Measurements from ENCODE around the gene HLA-DOB. TPM values are rescaled to one million over a fixed set of nuclear protein-coding genes. Genes with fewer than 3 reads are reported as not detected.
A peak's percentile ranks its signal among the peaks of the same experiment; 100 is the strongest.

The HLA-DOB gene
- total RNA-seq = not detected in 2 replicates

DNA sequence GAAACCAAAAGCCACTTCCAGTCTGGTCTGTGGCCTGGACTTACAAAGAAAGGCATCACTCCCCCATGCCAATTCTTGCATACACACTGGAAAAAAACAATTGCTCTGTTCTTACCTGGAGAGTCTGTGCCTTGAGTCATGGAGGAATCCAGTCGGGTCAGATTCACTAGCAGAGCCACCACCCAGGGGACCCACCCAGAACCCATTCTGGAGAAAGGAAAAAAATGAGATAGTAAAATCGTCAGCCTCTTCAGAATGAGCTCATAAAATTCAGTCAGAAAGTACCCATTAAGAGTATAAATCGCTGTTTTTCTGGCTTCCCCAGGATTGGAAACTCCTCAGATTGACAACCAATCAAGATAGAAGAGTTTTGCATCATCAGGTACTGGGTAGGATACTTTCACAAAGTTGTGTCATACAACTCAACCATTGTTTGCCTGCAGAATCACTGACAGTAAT is at the start of gene HLA-DOB:
Gene HLA-DOB (minus strand): TSS at position 257 of the 459 bp plus-strand sequence. CDS start 51 bp downstream, at position 206.
- DNase-seq = peak; percentile 65

DNA sequence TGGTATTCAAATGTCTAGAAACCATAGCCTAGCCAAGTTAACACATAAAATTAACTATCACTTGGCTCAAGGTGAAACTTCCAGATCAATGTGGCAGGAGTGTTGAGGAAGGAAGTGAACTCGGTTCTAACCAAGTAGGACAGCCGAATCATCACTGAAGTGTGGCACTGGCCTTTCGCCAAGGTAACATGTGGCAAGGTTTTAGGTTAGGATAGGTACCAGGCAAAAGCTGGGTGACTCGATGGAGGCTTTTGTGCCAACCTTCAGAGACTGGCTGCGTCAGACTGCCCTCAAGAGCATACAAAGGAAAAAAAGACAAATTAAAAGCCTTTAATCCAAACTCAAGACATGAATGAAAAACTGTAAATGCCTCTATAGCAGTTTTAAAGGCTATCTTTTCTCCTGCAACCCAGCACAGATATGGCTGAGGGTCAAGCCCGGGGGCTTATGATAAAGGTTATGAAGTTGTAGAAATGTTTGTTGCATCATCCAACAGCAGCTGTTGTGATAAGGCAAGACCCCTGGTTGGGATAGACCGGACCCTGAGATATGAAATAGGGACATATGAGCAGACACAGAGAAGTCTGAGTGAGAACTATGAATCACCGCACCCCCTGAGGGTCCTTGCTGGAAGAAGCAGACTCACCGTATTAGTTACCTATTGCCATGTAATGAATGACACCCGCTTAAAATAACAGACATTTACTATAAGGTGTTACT is 49.1 kb upstream of the HLA-DOB start:
- no peak for DNase-seq

DNA sequence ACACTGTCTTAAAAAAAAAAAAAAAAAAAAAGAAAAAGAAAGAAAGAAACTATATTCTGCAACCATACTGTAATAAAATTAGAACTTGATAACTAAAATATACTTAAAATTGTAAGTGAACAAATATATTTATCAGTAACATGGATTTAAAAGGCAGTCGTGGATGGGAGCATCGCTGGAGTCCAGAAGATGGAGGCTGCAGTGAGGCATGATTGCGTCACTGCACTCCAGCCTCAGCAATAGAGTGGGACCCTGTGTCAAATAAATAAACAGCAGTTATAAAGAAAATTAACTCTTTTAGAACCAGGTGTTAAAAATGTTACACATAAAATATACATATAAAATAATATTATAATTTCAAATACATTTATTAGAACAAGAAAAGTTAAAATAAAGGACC is 45.9 kb upstream of the HLA-DOB start:
- no peak for DNase-seq

DNA sequence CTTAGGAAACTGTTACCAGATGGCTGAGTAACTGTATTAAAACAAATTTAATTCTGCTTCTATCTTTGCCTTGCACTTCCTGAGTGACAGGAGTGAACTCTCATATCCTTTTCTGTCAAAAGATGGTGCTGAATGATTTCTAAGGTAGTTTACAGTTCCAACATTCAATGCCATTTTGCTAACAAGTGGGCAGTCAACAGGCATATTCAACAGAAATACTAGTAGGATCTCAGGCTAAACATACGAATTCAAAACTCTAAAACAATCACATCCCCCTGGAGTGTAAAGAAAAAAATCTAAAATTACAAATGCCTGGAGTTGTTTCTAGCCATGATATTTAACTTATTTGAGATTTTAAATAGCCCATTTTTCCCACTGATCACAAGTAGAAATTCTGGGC is 43.9 kb upstream of the HLA-DOB start:
- no peak for DNase-seq

DNA sequence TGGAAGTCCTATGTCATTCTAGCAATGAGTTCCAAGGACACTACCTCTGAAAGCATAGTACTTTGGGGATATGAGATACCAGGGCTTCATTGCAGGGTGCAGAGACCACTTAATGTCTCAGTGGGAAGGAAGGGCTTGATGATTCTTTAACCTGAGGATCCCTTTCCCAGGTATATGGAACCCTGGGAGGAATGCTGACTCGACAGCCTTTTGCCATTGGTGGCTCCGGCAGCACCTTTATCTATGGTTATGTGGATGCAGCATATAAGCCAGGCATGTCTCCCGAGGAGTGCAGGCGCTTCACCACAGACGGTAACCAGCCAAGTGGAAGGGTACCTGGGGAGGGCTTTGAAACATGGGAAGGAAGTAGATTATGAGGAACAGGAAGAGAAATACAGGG is 41.4 kb upstream of the HLA-DOB start:
- no peak for DNase-seq

DNA sequence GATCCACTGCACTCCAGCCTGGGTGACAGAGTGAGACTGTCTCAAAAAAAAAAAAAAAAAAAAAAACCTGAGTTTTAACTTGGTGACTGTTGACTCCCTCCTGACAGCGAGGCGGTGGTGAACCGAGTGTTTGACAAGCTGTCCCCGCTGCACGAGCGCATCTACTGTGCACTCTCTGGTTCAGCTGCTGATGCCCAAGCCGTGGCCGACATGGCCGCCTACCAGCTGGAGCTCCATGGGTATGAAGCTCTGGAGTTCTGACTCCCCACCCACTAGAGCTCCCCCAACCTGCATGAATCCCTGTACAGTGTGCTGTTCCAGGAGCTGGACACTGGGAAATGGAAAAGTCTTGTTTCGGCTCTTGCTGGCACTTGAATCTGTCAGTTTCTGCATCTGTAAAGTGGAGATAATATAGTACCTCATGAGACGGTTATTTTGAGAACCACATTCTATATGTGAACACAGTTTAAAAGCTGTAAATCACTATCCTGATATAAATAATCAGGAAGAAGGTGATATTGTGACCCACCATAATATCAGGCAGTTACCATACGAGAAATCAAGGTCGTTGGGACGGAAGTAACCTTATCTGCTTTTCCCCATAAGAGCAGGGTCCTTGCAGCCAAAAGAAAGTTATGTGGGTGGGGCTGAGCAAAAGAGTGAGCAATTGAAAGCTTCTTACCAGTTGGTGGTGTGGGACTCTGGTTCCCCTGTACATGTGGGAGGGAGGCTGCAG is 40.5 kb upstream of the HLA-DOB start:
- no peak for DNase-seq

DNA sequence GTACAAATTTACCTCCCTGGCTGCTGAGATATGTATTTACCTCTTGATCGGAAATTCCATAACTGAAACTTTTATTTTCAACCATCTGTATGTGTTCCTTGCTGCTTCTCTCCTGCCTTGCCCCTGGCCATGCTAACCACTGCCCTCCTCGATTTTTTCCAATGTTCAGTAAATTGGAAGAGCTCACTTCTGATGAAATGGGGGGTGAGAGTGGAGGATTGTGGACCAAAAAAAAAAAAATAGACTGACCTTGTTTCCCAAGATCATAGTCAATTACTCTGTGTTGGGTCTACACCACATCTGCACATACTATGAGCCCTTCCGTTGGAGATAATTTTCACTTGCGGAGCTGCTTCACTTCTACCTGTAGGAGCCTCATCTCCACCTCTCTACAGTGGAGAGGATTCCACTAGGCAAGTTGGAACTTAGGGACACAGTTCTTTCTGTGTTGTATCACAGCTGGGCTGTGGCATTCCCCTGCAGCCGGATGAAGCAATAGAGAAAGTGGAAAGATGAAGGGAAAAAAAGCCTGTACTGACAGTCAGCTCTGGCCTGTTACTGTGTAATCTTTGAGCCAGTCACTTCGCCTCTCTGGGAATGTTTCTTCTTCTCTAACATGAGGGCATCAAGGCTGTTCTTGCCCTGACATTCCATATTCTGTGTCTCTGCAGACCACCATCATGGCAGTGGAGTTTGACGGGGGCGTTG is 38.8 kb upstream of the HLA-DOB start:
- DNase-seq = no peak

DNA sequence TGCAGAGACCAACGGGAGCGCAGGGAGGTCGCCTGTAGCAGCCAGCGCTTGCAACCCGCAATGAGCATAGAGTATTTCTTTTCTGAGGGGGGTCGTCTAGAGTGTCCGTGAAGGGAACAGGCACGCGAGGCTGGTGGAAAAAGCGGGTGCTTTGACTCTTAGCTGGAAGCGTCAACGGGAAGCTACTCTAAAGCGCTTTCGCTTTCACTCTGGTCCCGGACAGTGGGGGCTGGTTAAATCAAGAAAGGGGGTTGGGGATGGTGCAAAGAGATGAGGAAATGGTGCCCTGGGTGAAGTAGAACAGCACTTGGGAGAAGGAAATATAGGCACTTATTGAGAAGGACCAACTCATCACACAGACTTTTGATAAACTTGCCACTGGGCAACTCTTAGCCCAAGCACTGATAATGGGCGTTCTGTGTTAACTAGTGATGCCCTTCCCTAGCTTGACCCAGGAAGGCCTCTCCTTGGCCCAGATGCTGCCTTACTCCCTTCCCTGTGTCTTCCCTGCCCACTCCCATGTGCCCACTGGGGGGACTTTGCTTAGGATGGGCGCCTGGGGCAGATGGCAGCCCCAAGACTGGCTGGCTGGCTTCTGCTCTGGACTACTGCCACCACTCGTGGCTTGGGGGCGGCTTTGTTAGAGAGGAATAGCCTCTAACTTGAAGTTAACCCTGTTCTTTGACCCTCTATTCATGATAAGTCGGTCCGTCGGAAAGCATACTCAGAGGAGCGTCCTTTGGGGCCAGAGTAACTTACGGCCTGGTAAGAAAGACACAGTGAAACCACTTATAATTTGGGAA is 37.8 kb upstream of the HLA-DOB start:
- DNase-seq = peak; percentile 51

DNA sequence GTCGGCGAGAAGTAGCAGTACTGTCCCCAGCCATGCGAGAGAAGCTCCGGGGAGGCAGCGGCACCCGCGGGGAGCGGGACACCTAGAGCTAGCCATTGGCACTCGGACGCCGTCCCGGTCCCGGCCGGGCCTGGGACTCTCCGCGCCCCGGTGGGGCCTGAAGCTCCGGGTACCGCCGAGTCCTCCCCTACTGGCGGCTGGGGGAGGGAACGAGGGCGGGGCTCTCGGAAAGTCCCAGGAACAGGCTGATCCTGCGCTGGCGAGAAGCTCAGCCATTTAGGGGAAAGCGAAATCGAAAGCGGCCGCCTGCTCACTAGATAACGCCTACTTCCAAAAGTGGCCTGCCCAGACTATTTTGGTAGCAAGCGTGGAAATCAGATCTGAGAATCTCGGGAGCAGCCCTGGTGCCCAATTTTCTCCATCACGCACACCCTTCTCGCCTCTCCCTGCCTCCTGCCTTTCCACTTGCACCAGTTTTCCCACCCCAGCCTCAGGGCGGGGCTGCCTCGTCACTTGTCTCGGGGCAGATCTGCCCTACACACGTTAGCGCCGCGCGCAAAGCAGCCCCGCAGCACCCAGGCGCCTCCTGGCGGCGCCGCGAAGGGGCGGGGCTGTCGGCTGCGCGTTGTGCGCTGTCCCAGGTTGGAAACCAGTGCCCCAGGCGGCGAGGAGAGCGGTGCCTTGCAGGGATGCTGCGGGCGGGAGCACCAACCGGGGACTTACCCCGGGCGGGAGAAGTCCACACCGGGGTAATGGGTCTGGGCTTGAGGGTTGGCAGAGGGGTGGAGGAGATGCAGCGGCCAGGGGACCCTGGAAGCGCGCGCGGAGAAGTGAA is 37.0 kb upstream of the HLA-DOB start, which contains the start of the genes PSMB9 and TAP1:
Gene PSMB9 (plus strand): TSS at position 652 of the 835 bp plus-strand sequence. CDS start 38 bp downstream, at position 690.
Gene TAP1 (minus strand): TSS at position 164 of the 835 bp plus-strand sequence. CDS start 68 bp downstream, at position 96.
- peak; percentile 96 for DNase-seq

DNA sequence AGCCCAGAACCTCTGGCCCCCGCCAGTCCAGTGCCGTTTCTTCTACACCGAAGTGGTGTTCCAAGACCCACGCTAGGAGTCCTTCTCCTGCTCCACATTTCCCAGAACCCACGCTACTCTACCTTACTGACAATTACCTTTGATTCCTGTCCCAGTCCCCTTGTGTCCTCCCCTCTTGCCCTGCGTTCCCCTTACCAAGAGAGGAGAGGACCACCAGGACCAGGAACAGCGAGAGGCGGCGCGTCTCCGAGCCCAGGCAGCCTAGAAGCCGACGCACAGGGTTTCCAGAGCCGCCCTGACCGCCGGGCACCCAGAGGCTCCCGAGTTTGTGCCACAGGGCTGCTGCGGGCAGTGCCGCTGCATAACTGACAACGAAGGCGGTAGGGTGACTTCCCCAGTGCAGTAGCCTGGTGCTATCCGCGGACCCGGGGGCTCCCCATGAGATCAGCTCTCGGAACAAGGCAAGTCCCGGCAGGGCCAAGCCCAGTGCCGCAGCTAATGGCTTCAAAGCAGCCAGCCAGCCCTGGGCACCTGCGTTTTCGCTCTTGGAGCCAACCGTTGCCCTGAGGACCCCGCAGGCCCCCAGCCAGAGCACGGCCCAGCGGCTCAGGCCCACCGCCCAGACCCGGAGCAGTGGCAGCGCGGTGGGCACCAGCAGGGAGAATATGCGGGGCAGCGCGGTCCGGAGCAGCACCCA is 36.2 kb upstream of the HLA-DOB start:
- DNase-seq = peak; percentile 57

DNA sequence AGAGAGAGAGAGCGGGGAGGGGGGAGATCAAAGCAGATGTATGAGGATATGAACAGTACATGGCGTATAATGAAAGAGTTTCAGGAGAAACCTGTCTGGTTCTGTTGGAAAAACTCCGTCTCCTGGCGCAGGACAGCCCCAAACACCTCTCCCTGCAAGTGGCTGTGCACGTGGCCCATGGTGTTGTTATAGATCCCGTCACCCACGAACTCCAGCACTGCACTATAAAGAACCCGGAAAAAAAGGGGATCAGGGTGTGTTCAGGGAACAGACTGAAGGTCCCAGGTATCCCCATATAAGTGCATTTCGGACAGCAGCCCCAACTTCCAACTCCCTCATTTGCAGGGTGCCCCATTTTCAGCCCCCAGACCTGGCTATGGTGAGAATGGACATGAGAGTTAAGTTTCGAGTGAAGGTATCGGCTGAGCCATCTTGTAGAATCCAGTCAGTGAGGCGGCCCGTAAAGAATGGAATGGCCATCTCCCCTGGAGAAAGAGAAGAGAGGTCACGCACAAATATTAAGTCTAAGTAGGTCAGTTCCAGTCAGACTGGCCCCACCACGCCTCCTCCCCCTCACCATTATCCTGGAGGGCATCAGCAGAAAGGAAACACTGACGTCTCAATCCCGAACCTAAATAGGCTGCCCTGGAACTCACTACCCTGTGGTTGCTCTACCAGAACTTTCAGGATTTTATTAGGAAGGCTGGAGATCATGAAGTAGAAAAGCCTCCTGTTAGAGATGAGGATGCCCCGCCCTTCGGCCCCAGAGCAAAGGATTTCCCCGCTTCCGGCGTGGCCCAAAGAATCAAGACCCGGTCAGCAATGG is 35.4 kb upstream of the HLA-DOB start:
- peak; percentile 31 for DNase-seq

DNA sequence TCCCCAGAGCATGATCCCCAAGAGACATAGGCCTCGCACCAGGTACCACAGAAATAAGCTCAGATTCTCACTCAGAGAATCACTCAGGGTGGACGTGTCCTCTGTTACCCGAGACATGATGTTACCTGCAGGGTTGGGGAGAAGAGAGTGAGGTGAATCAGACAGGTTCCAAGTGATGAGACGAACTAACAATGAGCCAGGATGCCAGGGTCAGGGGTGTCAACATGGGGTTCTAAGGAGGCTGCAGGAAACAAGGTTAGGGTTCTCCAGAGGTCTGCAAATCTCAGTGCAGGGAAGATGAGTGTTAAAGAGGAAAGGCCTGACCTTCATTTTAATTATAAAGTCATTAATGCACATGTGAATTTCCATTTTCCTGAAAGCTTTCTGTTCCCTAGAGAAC is 34.2 kb upstream of the HLA-DOB start:
- DNase-seq = no peak

DNA sequence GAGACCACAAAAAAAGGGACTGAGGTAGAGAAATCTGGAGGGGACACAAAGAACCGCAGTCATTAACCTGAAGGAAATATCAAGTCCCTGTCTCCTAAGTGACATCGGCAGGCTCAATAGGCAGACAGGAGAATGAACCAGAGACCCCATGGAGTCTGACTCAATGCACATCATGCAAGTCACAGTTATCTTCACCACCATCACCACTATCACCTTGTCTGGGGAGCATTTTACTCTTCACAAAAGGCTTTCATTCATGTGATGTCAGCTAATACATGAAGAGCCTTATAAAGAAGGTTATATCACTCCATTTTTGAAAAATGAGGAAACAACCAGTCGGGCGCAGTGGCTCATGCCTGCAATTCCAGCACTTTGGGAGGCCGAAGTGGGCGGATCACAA is 32.3 kb upstream of the HLA-DOB start:
- no peak for DNase-seq

DNA sequence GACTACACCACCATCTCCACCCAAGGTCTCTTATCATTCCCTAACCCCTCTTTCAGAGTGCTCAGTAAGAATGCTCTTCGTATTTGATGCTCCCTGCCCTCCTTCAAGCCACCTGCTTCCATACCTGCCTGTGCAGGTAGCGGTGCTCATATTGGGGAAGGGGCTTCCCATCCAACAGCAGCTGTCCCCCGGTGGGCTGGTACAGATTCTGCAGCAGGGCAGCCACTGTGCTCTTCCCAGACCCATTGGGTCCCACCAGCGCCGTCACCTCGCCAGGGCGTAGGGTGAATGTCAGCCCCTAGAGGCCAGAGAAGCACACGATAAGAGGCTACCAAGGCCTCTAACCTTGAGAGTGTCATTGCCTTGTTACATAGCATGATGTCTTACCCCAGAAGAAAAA is 31.0 kb upstream of the HLA-DOB start:
- DNase-seq = no peak

DNA sequence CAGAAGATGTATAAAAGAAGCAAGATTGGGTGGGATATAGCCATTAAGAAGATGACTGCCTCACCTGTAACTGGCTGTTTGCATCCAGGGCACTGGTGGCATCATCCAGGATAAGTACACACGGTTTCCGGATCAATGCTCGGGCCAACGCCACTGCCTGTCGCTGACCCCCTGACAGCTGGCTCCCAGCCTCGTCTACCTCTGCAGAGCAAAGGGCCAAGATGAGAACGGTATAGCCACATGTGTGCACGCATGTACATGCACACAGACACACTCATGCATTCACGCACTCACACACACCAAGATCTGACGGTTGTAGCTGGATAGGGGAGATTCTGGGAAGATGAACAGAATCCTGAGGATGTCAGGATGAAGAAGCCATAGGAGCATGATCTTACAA is 30.2 kb upstream of the HLA-DOB start:
- DNase-seq = no peak

DNA sequence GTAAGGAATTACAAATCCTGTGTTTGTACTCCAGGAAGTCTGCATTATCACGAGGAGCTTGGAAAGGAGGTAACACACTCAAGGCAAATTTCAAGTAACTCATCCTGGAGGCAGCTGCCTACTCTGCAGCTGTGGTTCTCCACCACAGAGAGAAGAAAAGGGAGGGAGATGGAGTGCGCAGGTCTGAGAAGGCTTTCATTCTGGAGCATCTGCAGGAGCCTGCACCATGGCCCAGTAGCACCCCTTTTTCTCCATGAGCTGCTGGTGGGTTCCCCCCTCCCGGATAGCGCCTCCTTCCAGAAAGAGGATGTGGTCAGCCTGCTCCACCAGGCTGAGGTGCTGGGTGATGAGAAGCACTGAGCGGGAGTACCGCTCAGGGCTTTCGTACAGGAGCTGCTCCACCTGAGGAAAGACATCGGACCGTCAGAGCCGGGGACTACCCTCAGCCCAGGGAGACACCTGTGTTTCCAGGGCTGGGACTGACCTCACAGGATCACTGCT is 28.6 kb upstream of the HLA-DOB start:
- no peak for DNase-seq

DNA sequence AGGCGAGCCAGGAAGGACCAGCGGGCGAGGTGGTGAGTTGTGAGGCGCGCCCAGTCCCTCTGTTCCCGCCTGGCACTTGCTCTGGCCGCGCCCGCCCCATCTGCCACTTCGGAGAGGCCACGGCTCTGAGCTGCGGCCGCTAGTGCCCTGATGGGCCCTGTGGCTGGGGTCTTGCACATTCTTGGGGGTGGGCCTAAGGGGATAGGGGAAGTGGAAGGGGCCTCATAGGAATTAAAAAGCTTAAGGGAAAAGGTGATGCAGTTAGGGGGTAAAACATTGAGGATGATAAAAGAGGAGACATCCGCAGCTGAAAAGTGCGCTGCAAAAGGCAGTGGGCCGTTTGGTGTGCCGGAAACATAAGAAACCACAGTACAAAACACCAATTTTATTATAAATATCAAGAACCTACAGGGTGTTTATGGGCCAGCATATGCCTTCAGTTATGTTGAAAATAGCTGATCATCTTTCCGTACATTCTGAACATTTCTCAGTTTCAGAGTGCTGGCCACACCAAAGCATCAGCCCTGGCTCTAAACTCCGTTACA is 28.1 kb upstream of the HLA-DOB start:
- DNase-seq = no peak

DNA sequence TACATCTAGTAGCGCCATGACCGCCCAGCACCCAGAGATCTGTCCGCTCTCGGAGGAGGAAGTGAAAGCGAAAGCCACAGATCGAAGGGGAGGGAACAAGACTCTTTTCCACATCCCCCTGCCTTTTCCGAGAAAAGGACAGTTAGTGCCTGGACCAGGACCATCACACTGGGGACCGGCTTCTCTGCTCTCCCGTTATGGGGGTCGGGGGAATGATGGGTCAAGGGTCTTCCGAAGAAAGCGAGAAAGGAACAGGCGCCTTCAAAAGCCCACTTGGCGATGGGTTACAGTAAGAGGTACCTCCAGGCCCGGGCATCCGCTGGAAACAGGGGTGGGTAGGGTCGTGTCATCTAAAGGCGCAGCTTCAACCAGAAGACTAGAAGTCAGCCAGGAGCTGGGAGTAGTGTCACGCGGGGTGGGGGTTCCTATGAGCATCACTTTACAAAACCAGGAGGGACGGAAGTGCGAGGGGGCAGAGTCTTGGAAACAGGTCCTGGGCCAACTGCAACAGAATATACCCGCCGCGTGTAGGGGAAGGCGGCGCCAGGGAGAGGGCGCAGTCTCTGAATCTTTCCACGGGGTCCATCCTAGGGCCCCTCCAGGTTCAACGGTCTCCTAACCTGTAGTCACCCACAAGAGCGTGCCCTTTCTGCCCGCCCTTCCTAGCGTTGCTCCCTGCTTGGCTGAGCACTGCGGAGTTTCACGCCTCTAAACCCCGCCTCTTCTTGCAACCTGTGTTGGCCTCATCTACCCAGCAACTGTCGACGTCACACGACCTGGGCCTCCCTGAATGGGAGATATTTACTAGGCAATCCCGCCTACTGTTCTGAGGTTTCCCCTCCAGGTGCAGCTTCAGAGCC is 27.4 kb upstream of the HLA-DOB start, which contains the start of gene PSMB8:
Gene PSMB8 (minus strand): TSS at position 69 of the 860 bp plus-strand sequence. CDS start 51 bp downstream, at position 18.
- DNase-seq = peak; percentile 97
